ENCODE measurements around the gene HMGXB4. TPM values are rescaled to one million over a fixed set of nuclear protein-coding genes. Genes with fewer than 3 reads are reported as not detected.

Gene HMGXB4
- total RNA-seq, 1 donor from 2014 or later = 35.7 TPM

GRCh38 chr22:35253946-35254345 is 3.3 kb upstream of the HMGXB4 start:
- intact Hi-C loops (cut with micrococcal nuclease) = no loop called here

DNA sequence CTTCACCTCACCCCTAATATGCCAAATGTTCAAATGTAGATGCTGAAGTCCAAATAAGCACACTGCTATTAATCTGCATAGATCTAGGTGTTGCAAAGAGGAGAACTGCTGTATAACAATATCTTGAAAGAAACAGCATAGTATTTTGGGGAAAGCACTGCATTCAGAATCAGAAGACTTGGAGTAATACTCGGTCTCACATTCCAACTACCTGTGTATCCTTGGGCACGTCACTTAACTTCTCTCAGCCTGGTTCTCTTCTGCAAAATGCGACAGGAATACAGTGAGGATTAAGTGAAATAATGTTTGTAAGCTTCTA is 332 bp upstream of the HMGXB4 start:
- intact Hi-C loops (cut with micrococcal nuclease) = loop anchor here (1.0 kb wide), 2 partner anchors 26 to 42 kb away; partner anchors contain the start of gene TOM1

DNA sequence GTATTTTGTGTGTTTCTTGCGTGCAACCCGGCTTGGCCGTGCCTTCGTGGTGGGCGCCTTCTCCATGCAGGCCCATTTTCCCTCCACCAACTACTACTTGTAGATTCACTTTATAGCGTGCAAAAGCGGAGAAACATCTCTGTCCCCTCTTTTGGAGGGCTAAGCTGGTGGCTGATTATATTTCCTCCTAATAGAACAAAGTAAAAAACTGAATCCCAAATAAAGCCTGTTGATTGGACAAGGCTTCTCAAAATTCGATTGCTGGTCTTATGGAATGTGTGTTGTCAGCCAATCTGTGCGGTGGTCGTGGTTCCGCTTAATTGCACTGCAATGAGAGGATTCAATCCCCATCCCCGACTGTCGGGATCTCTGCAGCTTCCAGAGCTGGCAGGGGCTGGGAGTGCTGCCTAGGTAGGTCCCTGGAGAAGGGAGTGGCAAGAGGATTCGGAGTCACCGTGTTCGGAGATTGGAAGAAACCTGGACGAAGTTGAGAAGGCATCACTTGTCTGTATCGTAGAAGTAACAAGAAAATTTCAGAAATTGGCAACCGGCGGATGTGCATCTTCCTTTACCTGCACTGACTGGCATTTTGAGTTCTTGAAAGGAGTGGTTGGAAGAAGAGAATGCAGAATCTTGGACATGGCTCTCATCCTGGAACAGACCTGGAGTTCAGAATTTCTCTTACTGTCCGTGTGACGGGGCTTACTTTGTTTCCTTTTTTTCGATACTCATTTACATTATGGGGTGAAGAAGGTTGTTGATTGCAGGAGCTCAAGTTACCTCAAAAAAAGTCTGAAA is 1.1 kb downstream of the HMGXB4 start:
- intact Hi-C loops (cut with micrococcal nuclease) = no loop called here

DNA sequence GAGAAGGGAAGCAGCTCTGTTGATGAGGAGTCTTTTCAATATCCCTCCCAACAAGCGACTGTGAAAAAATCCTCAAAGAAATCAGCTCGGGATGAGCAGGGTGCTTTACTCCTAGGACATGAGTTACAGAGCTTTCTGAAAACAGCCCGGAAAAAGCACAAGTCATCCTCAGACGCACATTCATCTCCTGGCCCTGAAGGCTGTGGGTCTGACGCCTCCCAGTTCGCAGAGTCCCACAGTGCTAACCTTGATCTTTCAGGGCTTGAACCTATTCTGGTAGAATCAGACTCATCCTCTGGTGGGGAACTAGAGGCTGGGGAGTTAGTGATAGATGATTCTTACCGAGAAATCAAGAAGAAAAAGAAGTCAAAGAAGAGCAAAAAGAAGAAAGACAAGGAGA is 7.7 kb downstream of the HMGXB4 start:
- intact Hi-C loops (cut with micrococcal nuclease) = no loop called here

DNA sequence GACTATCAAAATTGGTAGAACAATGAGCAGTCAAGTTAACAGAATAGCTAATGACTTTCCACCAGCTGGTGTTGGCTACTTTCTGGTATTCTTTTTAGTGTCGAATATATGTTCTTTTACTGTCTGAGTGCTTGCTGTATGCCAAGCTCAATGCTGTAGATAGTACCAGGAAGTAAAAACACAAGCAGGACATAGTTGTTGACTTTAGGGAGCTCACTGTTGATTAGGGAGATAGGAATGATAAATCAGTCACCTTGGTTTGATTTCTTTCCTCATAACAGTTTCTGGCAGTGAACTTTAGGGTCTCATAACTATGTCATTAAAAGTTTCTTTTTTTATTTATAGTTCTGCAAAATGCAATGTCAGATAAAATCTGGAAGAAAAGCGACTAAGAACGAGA is 9.0 kb downstream of the HMGXB4 start:
- intact Hi-C loops (cut with micrococcal nuclease) = no loop called here

DNA sequence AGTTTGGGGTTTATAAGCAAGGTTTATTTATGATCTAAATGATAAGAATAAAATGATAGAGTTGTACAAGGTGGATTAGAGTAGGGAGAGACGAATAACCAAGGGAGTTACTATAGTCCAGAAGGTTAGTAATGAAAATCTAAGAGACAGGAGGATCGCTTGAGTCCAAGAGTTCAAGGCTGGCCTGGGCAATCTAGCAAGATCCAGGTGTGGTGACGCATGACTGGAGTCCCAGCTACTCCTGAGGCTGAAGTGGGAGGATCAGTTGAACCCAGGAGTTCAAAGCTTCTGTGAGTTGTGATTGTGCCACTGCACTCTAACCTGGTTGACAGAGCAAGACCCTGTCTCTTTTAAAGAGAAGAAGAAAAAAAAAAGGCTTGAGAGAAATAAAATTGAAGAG is 12.3 kb downstream of the HMGXB4 start:
- intact Hi-C loops (cut with micrococcal nuclease) = no loop called here

- intact Hi-C loops (cut with micrococcal nuclease) = no loop called here
Measured at GRCh38 chr22:35274154-35274871, 17.0 kb downstream of the HMGXB4 start.

GRCh38 chr22:35275580-35275979 is 18.3 kb downstream of the HMGXB4 start:
- intact Hi-C loops (cut with micrococcal nuclease) = no loop called here

GRCh38 chr22:35276019-35276418 is 18.7 kb downstream of the HMGXB4 start:
- intact Hi-C loops (cut with micrococcal nuclease) = no loop called here

- intact Hi-C loops (cut with micrococcal nuclease) = no loop called here
Measured at GRCh38 chr22:35288116-35288515, 30.8 kb downstream of the HMGXB4 start.

- intact Hi-C loops (cut with micrococcal nuclease) = no loop called here
Measured at GRCh38 chr22:35292786-35293185, 35.5 kb downstream of the HMGXB4 start.

DNA sequence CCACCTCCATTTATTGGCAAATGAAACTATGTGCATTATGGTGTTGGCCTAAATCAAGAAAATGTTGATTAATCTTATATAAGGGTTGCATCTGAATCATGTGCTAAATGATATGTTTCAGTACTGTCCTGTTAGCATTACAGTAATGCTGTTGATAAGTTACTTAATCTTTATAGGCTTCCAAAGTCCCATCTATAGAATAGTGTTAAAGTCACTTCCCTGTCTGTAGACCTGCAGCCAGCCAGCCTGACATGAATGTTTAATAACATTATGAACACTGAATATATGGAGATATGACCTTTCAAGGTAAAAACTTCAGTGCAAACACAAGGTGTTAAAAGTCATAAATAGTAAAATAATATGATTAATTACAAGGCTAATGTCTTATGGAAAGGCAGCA is 38.8 kb downstream of the HMGXB4 start:
- intact Hi-C loops (cut with micrococcal nuclease) = no loop called here

GRCh38 chr22:35299217-35299672 is 42.0 kb downstream of the HMGXB4 start:
- intact Hi-C loops (cut with micrococcal nuclease) = loop anchor here (1.0 kb wide), 1 partner anchor 42 kb away; the partner anchor contains the start of gene HMGXB4

GRCh38 chr22:35299673-35300499 is 42.6 kb downstream of the HMGXB4 start, which contains the start of gene TOM1:
TSS of gene TOM1 (plus strand) at chr22:35299894. CDS start at chr22:35299929, 35 bp downstream.
- intact Hi-C loops (cut with micrococcal nuclease) = loop anchor here (1.0 to 2.0 kb wide), 4 partner anchors 31 to 349 kb away; partner anchors contain the start of genes APOL6 and HMGXB4

DNA sequence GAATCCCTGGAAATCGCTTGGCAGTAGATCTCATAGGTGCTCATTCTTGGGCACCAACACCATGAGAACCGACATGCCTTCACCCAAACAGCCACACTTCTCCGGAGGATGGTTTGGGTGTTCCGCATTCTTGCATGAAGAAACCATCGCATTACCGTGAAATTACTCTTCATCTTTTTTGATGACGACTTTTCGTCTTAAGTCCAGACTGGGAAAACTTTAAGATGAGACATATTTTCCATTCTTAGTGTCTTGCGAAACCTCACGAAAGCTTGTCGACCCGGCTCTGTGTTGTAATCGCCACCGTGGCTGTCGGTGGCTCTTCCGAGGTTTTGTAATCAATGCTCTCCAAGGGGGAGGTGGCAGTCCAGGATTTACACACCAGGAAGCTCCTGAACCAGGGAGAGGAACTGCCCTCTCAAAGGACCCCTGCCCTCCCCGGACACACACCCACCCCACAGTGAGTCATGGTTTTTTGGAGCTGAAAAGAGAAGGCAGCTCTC is 44.1 kb downstream of the HMGXB4 start:
- intact Hi-C loops (cut with micrococcal nuclease) = loop anchor here (2.0 kb wide), 2 partner anchors 29 to 347 kb away; partner anchors contain the start of gene APOL6

GRCh38 chr22:35303029-35303624 is 45.8 kb downstream of the HMGXB4 start:
- intact Hi-C loops (cut with micrococcal nuclease) = no loop called here

- intact Hi-C loops (cut with micrococcal nuclease) = no loop called here
Measured at GRCh38 chr22:35305525-35306070, 48.3 kb downstream of the HMGXB4 start.

DNA sequence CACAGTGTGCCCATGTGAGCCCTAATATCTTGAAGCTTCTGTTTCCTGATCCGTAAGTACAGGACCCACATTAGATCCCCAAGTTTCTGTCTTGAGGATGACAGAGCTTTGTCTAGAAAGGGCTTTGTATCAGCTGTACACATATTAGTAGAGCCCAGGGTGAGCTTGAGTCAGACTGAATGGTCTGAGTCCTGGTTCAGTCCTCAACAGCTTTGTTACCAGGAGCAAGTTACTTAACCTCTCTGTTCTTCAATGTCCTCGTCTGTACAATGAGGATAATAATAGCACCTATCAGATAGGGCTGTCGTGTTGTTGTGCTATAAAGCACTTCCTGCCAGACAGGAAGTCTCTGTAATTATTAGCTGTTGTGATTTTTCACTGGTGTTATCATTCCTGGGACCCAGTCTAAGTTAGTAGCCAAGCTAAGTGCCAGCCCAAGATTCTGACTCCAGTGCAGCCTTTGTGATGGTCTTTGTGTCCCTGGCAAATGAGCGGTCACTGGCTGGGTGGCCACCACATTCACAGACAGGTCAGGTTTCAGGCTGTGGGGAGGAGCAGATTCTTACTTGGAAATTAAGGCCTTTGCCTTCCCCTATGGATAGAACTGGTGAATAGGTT is 49.2 kb downstream of the HMGXB4 start:
- intact Hi-C loops (cut with micrococcal nuclease) = no loop called here

GRCh38 chr22:35307372-35307771 is 50.1 kb downstream of the HMGXB4 start:
- intact Hi-C loops (cut with micrococcal nuclease) = no loop called here

DNA sequence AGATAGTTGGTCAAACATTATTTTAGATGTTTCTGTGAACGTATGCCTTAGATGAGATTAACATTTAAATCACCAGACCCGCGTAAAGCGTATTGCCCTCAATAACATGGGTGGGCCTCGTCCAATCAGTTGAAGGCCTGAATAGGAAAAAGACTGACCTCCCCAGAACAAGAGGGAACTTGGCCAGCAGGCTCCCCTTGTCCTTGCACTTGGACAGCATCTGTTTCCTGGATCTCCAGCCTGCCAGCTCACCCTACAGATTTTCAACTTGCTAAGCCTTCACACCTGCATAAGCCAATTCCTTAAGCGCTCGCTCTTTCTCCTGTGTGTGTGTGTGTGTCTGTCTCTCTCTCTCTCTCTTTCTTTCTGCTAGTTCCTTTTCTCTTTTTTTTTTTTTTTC is 50.6 kb downstream of the HMGXB4 start:
- intact Hi-C loops (cut with micrococcal nuclease) = no loop called here

All from T-helper 1 cell treated with Interleukin-12 subunit alpha and Interleukin-12 subunit beta and Interleukin-4 antibody, amounts not matched to agents 30 ng/mL and 1 ng/mL, for 36 hours (primary cell).